ENCODE results near the gene SSX2IP. TPM values are rescaled to one million over a fixed set of nuclear protein-coding genes. Genes with fewer than 3 reads are reported as not detected.

Gene SSX2IP
- total and polyA plus RNA-seq, 9 of the 15 experiments (the other 6 are each of a cell fraction or from before 2014, with no cell fraction given), result 20.6 to 96.7 (median 61.7) TPM

GRCh38 chr1:84689514-84690396 is 506 bp downstream of the SSX2IP start (continued):
- TF ChIP-seq HDAC2 (IDR thresholded peaks at IDR 0.05) (peak; percentile 20; the same call in 1 of the 2 replicates), RBM22 (IDR thresholded peaks at IDR 0.05; ENCODE audit: low read depth, low read length, poor library complexity, severe bottlenecking) (no peak), GTF2F1 (IDR thresholded peaks at IDR 0.05; ENCODE audit: low read depth, low read length) (no peak), C11orf30 (IDR thresholded peaks at IDR 0.05; ENCODE audit: low read depth) (no peak), ATF4 (CRISPR knock-in tag; IDR thresholded peaks at IDR 0.05) (no peak), ZBTB7A (IDR thresholded peaks at IDR 0.05; ENCODE audit: borderline replicate concordance, control insufficient read depth, low read depth, low read length) (peak; percentile 10; the same call in 1 of the 2 replicates), LCOR (CRISPR knock-in tag; IDR thresholded peaks at IDR 0.05) (peak; percentile 48; the same call in 1 of the 2 replicates), ARID4B (CRISPR knock-in tag; IDR thresholded peaks at IDR 0.05) (peak; percentile 41; the same call in 1 of the 2 replicates), CEBPZ (IDR thresholded peaks at IDR 0.05; ENCODE audit: borderline replicate concordance, low read depth, low read length) (no peak), ZBTB26 (CRISPR knock-in tag; IDR thresholded peaks at IDR 0.05) (no peak), PHF8 (IDR thresholded peaks at IDR 0.05; ENCODE audit: borderline replicate concordance, low read length) (peak; percentile 53; the same call in 1 of the 2 replicates), ZNF232 (CRISPR knock-in tag; IDR thresholded peaks at IDR 0.05) (no peak), ZNF830 (CRISPR knock-in tag; IDR thresholded peaks at IDR 0.05) (no peak), FOXK2 (conservative IDR thresholded peaks at IDR 0.05 in 1 of 2, IDR thresholded peaks at IDR 0.05 in 1 of 2; ENCODE audit: low read depth in 2 of 2) (no peak), TGIF2 (CRISPR knock-in tag; IDR thresholded peaks at IDR 0.05) (no peak)

Measured in K562 (cell line).